Uterus (tissue), 4 donors: ENCODE measurements around the gene C21orf91. TPM values are rescaled to one million over a fixed set of nuclear protein-coding genes. Genes with fewer than 3 reads are reported as not detected.

ENCODE experiments used
- DNase-seq, 2 donors: peaks; one replicate each; pipeline ENCODE4 v3.0.0-alpha.2; 2019 to 2020
- H3K27ac ChIP-seq, 2 donors: fragments of 200-600 bp; sonication (generic); 1 replicate in 1 of 2; 2 replicates in 1 of 2; pipeline ENCODE4 v1.5.1; 2016 to 2018
- H3K27me3 ChIP-seq, 2 donors: fragments of 200-600 bp; sonication (generic); one replicate each; pipeline ENCODE4 v1.5.1; 2018 to 2019; ENCODE audit warnings: control low read depth in 1 of 2
- H3K36me3 ChIP-seq, 2 donors: fragments of 200-600 bp; sonication (generic); one replicate each; pipeline ENCODE4 v1.5.1; 2019; ENCODE audit warnings: control low read depth in 1 of 2
- H3K4me1 ChIP-seq, 2 donors: fragments of 200-600 bp; sonication (generic); one replicate each; pipeline ENCODE4 v1.5.1; 2018 to 2019; ENCODE audit warnings: control low read depth in 1 of 2
- H3K4me3 ChIP-seq, 2 donors: fragments of 200-600 bp; sonication (generic); 1 replicate in 1 of 2; 2 replicates in 1 of 2; pipeline ENCODE4 v1.5.1; 2018 to 2019; ENCODE audit warnings: mild to moderate bottlenecking in 1 of 2
- H3K9me3 ChIP-seq, 2 donors: fragments of 200-600 bp; sonication (generic); one replicate each; pipeline ENCODE4 v1.5.1; 2019; ENCODE audit warnings: control low read depth in 1 of 2
- POLR2A ChIP-seq, 2 donors: fragments of 450-650 bp; IDR thresholded peaks; one replicate each; pipeline ENCODE4 v1.6.1; 2016; ENCODE audit warnings: antibody characterized with exemption in 2 of 2, mild to moderate bottlenecking in 1 of 2, moderate library complexity in 1 of 2
- intact Hi-C: fragments of 100-400 bp; cut with DNase I; formaldehyde crosslinking; loops from one replicate; pipeline ENCODE4 v1.15.1; 2023; ENCODE audit warnings: low total_unique reads
- total RNA-seq, 4 donors: library from RNA; depleted of rRNA in 3 of 4; stranded (reverse); fragments of >200 nt in 3 of 4; gene quantifications; one replicate each; pipeline versions ENCODE4 v1.1.0 to v1.2.4, GENCODE V29; 2014 to 2023
- TF ChIP-seq, protein P1 (sequence below), 4 experiments: fragments of 200-600 bp in 2 of 4; fragments of 450-650 bp in 2 of 4; sonication (generic) in 2 of 4; IDR thresholded peaks; one replicate each; pipeline ENCODE4 v1.5.1; 2016 to 2019; ENCODE audit warnings: antibody characterized with exemption in 4 of 4, mild to moderate bottlenecking in 2 of 4, moderate library complexity in 1 of 4
- donor health status: DM: yes; HTN: yes; CAD: no.

The C21orf91 gene
- total RNA-seq = 10 to 100 TPM; 21.5 to 68.4 (median 30.3) TPM

GRCh38 chr21:17819114-17819876 is at the start of gene C21orf91:
Gene C21orf91, minus strand, starts transcription at chr21:17819356. Its CDS starts 1,038 bp downstream, at chr21:17818318.
- Histone ChIP-seq H3K27me3 (no peaks in the 10 kb centered on the region), H3K4me1 (no peaks in the 10 kb centered on the region), H3K4me3 (peak within 1 kb of the TSS; percentile 70 to 96), H3K9me3 (no peaks in the 10 kb centered on the region), H3K27ac (peak within 1 kb of the TSS; percentile 93 to 94), H3K36me3 (no peaks in the 10 kb centered on the region)
- intact Hi-C loops = no loop called here
- peak; percentile 93 to 96 for TF ChIP-seq POLR2A (IDR thresholded peaks at IDR 0.05)
- TF ChIP-seq, protein P1, sequence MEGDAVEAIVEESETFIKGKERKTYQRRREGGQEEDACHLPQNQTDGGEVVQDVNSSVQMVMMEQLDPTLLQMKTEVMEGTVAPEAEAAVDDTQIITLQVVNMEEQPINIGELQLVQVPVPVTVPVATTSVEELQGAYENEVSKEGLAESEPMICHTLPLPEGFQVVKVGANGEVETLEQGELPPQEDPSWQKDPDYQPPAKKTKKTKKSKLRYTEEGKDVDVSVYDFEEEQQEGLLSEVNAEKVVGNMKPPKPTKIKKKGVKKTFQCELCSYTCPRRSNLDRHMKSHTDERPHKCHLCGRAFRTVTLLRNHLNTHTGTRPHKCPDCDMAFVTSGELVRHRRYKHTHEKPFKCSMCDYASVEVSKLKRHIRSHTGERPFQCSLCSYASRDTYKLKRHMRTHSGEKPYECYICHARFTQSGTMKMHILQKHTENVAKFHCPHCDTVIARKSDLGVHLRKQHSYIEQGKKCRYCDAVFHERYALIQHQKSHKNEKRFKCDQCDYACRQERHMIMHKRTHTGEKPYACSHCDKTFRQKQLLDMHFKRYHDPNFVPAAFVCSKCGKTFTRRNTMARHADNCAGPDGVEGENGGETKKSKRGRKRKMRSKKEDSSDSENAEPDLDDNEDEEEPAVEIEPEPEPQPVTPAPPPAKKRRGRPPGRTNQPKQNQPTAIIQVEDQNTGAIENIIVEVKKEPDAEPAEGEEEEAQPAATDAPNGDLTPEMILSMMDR (IDR thresholded peaks at IDR 0.05) = no peak
- DNase-seq = peak; percentile 88 to 89

DNA sequence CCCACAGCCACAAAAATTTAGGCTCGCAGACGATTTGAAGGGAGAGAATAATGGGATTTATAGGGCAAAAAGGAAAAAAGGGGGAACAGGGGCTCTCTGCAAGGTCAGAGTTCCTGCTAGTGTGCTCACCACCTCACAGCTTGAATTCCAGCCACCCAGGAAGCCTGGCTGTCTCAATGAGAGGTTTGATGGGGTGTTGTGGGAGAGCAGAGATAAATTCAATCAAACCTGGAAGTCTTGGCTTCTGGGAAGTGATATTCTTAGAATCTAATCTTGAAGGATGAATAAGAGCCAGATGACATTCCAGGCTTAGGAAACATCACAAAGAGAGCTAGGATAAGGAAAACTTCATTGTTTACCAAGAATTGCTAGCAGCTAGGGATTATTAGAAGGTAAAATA is 47.4 kb upstream of the C21orf91 start:
- Histone ChIP-seq H3K36me3 (no peaks in the 10 kb centered on the region), H3K9me3 (no peaks in the 10 kb centered on the region), H3K4me1 (no peaks in the 10 kb centered on the region), H3K27me3 (no peaks in the 10 kb centered on the region), H3K4me3 (no peak overlapping the region), H3K27ac (no peak overlapping the region)
- no peak for TF ChIP-seq POLR2A (IDR thresholded peaks at IDR 0.05)
- TF ChIP-seq, protein P1 (IDR thresholded peaks at IDR 0.05) = no peak
- intact Hi-C loops = no loop called here
- no peak for DNase-seq

DNA sequence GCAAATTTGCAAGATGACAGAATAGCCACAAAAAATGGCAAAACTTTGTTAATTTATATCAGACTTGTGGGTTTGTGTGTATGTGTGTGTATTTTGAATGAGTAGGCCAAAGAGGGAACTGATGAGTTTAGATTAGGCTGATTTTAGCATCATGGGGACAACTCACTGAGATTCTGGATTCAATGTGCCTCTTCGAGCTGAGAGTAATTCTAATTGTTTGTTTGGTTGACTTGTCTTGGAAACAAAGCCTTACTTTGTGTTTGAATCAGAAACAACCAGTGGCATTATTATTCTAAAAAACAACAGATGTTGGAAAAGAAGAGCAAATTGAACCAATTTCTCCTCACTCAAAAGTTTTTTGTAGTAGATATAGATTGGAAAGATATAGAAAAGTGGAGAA is 40.5 kb upstream of the C21orf91 start:
- intact Hi-C loops = no loop called here

DNA sequence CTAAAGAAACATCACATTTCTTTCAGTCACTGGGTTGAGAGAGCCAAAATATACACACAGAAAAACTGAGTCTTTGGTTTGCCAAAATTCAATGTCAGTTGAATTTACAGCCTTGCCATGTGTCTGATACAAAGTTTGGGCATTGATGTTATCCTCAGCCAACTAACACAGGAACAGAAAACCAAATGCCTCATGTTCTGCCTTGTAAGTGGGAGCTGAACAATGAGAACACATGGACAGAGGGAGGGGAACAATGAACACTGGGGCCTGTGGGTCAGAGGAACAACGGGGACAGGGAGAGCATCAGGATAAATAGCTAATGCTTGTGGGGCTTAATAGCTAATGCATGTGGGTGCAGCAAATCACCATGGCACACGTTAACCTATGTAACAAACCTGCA is 39.6 kb upstream of the C21orf91 start:
- H3K4me3 ChIP-seq = no peak overlapping the region
- no peaks in the 10 kb centered on the region for H3K4me1 ChIP-seq
- no peaks in the 10 kb centered on the region for H3K9me3 ChIP-seq
- no peaks in the 10 kb centered on the region for H3K36me3 ChIP-seq
- intact Hi-C loops = no loop called here
- no peak for DNase-seq
- TF ChIP-seq, protein P1 (IDR thresholded peaks at IDR 0.05) = no peak
- no peak for TF ChIP-seq POLR2A (IDR thresholded peaks at IDR 0.05)
- no peak overlapping the region for H3K27ac ChIP-seq
- no peaks in the 10 kb centered on the region for H3K27me3 ChIP-seq

More for the DNA sequence above, 40.5 kb upstream of the C21orf91 start:
- Histone ChIP-seq H3K9me3 (no peaks in the 10 kb centered on the region), H3K4me3 (no peak overlapping the region), H3K4me1 (no peaks in the 10 kb centered on the region), H3K36me3 (no peaks in the 10 kb centered on the region), H3K27me3 (no peaks in the 10 kb centered on the region), H3K27ac (no peak overlapping the region)
- no peak for TF ChIP-seq POLR2A (IDR thresholded peaks at IDR 0.05)
- TF ChIP-seq, protein P1 (IDR thresholded peaks at IDR 0.05) = no peak
- no peak for DNase-seq

GRCh38 chr21:17854745-17855144 is 35.6 kb upstream of the C21orf91 start:
- Histone ChIP-seq H3K36me3 (no peaks in the 10 kb centered on the region), H3K4me1 (no peaks in the 10 kb centered on the region), H3K27ac (no peak overlapping the region), H3K9me3 (no peaks in the 10 kb centered on the region), H3K4me3 (no peak overlapping the region), H3K27me3 (no peaks in the 10 kb centered on the region)
- intact Hi-C loops = no loop called here
- TF ChIP-seq, protein P1 (IDR thresholded peaks at IDR 0.05) = no peak
- no peak for TF ChIP-seq POLR2A (IDR thresholded peaks at IDR 0.05)
- DNase-seq = no peak
